Stimulated activated CD4-positive, alpha-beta T cell treated with anti-CD3 and anti-CD28 coated beads, Interleukin-12 subunit alpha, Interleukin-12 subunit beta, amount 100 ng/mL, for 24 hours (primary cell): ENCODE results near the gene RAX2.
A peak's percentile ranks its signal among the peaks of the same experiment; 100 is the strongest.

Experiments used
- DNase-seq, 2 experiments: peaks; one replicate each; pipeline ENCODE4 v3.0.0-alpha.2; 2020; ENCODE audit warnings: low read depth in 2 of 2

RAX2 gene

GRCh38 chr19:3730457-3730958 lies 41.5 kb downstream of the RAX2 start:
- no peak for DNase-seq

DNA sequence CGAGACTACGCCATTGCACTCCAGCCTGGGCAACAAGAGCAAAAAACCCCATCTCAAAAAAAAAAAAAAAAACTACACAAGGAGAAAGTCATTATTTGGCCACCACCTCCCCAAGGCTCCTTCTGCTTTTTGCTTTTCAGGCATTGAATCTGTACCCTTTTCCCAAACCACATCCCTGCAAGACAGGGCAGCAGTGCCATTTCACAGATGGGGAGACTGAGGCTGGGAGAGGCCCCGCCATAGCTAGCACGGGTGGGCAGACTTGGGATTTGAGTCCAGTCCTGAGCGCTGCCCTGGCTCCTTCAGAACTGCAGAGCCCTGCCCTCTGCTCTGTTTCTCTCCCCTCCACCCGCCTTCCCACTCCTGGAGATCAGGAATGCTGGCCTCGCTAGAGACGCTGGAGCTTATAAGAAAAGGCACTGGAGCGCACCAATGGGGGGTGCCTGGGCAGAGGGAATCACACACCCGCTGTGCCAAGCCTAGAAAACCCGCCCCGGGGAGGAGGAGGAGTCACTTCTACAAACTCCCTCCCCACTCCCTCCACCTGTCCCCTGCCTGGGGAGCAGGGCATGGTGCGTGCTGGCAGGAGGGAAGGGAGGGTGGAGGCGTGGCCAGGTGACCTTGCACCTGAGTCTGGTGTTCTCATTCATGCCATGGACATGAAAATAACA lies 46.3 kb downstream of the RAX2 start:
- no peak for DNase-seq

DNA sequence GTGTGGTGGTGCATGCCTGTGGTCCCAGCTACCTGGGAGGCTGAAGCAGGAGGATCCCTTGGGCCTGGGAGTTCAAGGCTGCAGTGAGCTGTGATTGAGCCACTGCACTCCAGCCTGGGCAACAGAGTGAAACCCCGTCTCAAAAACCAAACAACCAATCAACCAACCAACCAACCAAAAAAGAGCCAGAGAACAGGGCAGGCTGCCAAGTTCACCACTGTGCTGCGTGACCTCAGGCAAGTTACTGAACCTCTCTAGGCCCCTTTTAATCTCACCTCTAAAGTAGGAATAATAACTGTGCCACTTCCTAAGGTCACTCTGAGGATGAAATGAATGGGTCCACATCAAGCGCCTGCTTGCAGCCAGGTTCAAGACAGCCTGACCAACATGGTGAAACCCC lies 46.9 kb downstream of the RAX2 start:
- DNase-seq = no peak

- no peak for DNase-seq
These were observed 48.1 kb downstream of the RAX2 start for GRCh38 chr19:3723883-3724282.

GRCh38 chr19:3723110-3723488 lies 48.9 kb downstream of the RAX2 start:
- no peak for DNase-seq

DNA sequence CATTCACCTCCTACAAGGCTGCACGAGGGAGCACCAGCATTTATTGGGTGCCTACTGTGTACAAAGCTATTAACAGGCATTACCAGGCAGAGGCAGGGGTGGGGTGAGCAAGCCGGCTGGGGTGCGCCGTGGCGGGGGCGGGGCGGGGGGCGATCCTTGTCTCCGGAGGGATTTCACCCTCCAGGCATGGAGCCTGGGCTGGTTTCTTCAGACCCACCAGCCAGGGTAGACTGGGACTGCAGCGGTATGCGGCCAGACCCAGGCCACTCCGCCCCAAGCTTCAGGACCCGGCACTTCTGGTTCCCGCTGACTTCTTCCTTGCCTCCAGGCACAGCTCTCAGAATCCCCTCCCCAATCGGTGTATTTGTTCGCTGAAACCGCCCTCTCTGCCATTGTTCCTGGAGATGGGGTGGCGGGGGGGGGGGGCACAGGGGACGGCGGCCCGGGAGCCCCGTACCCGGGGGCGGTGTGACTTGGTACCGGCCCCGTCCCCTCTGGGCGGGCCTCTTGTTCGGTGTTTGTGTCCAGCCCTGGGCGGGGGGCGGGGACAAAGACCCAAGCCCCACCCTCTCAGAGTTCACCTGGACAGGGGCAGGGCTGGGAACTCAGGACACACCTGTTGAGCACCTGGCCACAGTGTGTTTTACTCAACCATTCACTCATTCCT lies 49.5 kb downstream of the RAX2 start:
- no peak for DNase-seq

- no peak for DNase-seq
These were observed 50.1 kb downstream of the RAX2 start for GRCh38 chr19:3721887-3722442.

GRCh38 chr19:3721131-3721886 lies 50.7 kb downstream of the RAX2 start:
- peak; percentile 77 to 89 for DNase-seq

- DNase-seq = no peak
These were observed 51.6 kb downstream of the RAX2 start for GRCh38 chr19:3720349-3720917.

DNA sequence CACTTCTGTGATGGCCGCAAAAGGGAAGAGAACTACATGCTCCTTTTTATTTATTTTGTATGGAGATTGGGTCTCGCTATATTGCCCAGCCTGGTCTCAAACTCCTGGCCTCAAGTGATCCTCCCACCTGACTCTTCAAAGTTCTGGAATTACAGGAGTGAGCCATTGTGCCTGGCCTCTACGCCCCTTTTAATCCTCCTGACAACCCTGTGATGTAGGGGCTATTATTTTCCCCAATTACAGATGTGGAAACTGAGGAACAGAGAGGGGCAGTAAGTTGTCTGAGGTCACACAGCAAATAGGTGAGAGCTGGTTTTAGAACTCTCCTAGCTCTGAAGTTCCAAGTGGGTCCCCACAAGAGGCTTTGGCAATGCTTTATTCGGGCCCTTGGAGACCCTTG lies 52.2 kb downstream of the RAX2 start:
- DNase-seq = no peak
